Measurements from ENCODE around the gene TFCP2. TPM values are rescaled to one million over a fixed set of nuclear protein-coding genes. Genes with fewer than 3 reads are reported as not detected.
A peak's percentile ranks its signal among the peaks of the same experiment; 100 is the strongest.

Gene TFCP2
- total and polyA plus RNA-seq, 2 of the 13 experiments (the other 11 are each of a cell fraction or from before 2014, with no cell fraction given): 7.6 to 10.0 TPM

- TF ChIP-seq KIAA2018 (CRISPR knock-in tag; IDR thresholded peaks at IDR 0.05; ENCODE audit: borderline replicate concordance) (no peak), MAFG (CRISPR knock-in tag; IDR thresholded peaks at IDR 0.05) (no peak), LCORL (IDR thresholded peaks at IDR 0.05) (no peak), LCORL (CRISPR knock-in tag; IDR thresholded peaks at IDR 0.05) (peak; percentile 16; the same call in 1 of the 2 replicates), ZC3H4 (CRISPR knock-in tag; IDR thresholded peaks at IDR 0.05; ENCODE audit: borderline replicate concordance) (no peak), ZNF367 (CRISPR knock-in tag; IDR thresholded peaks at IDR 0.05; ENCODE audit: borderline replicate concordance) (no peak), ZNF431 (CRISPR knock-in tag; IDR thresholded peaks at IDR 0.05; ENCODE audit: borderline replicate concordance, low read depth) (no peak), ZNF362 (CRISPR knock-in tag; IDR thresholded peaks at IDR 0.05; ENCODE audit: borderline replicate concordance) (peak; percentile 88; the same call in 1 of the 2 replicates), NCOA2 (CRISPR knock-in tag; IDR thresholded peaks at IDR 0.05) (0 out of 2 replicates have a peak, but pooled peaks have one; percentile 26), ZNF225 (CRISPR knock-in tag; IDR thresholded peaks at IDR 0.05) (no peak), ZNF800 (CRISPR knock-in tag; IDR thresholded peaks at IDR 0.05) (no peak), KAT7 (CRISPR knock-in tag; IDR thresholded peaks at IDR 0.05; ENCODE audit: borderline replicate concordance) (0 out of 2 replicates have a peak, but pooled peaks have one; percentile 32), CSRNP2 (CRISPR knock-in tag; conservative IDR thresholded peaks at IDR 0.05; ENCODE audit: low read depth) (no peak), MXD3 (CRISPR knock-in tag; IDR thresholded peaks at IDR 0.05) (no peak), ZMYM4 (CRISPR knock-in tag; IDR thresholded peaks at IDR 0.05) (0 out of 2 replicates have a peak, but pooled peaks have one; percentile 22)
These were observed 12.0 kb downstream of the TFCP2 start (continued) for GRCh38 chr12:51160814-51161459.

All from HepG2 (cell line).